HepG2 (cell line): Measurements from ENCODE around the gene KCNK6. TPM values are rescaled to one million over a fixed set of nuclear protein-coding genes. Genes with fewer than 3 reads are reported as not detected.

Experiments used
- ATAC-seq: fragments of 200-7000 bp; cut with Tn5 transposase; 3 replicates; pipeline ENCODE4 v1.9.1; 2020; ENCODE audit warnings: mild to moderate bottlenecking, moderate library complexity
- BruUV-seq: library from RNA; stranded (reverse); fragments of 400-500 nt; replicated peaks from 2 replicates; lab custom pipeline; 2021; lab: Mats Ljungman, UMichigan
- CTCF ChIA-PET: fragments of 300-600 bp; formaldehyde crosslinking; extraction: SDS; loops from one replicate; lab custom pipeline; 2021; ENCODE audit warnings: low total read pairs, inconsistent platforms, low intra/inter-chr PET ratio; lab: Yijun Ruan, JAX
- POLR2A ChIA-PET: fragments of 350-600 bp; sonication (Branson Sonifier 250); formaldehyde crosslinking; loops from one replicate; lab custom pipeline; 2020; ENCODE audit warnings: antibody characterized with exemption, inconsistent platforms; lab: Yijun Ruan, JAX
- DNase-seq: peaks from one replicate; pipeline ENCODE4 v3.0.0-alpha.2; 2015; ENCODE audit warnings: low spot score
- FAIRE-seq: peaks from 3 replicates; lab custom pipeline; 2011; peaks lifted over from hg19 to GRCh38; lab: Jason Lieb, UNC
- H2AFZ ChIP-seq: one replicate; pipeline ENCODE4 v1.6.1; 2011; ENCODE audit warnings: low read length, inconsistent platforms
- H3K27ac ChIP-seq: fragments of 300-600 bp; 3 replicates; pipeline ENCODE4 v1.8.0; 2011; ENCODE audit warnings: mixed run types, mild to moderate bottlenecking, mixed read lengths, low read length, inconsistent platforms; ENCODE audit not compliant: insufficient read depth; ENCODE audit errors: extremely low read length
- H3K27me3 ChIP-seq, 2 experiments: fragments of 200-600 bp in 1 of 2; 2 replicates in 1 of 2; 3 replicates in 1 of 2; pipeline versions ENCODE4 v1.6.0 to v1.8.0; 2011; ENCODE audit warnings: low read length in 2 of 2, mild to moderate bottlenecking in 2 of 2, moderate library complexity in 2 of 2, inconsistent platforms in 1 of 2; ENCODE audit not compliant: insufficient read depth in 2 of 2, control insufficient read depth in 1 of 2
- H3K36me3 ChIP-seq, 2 experiments: fragments of 200-600 bp in 1 of 2; replicated peaks in 1 of 2; 2 replicates in 1 of 2; 3 replicates in 1 of 2; pipeline versions ENCODE4 v1.5.1 to v1.8.0; 2011; ENCODE audit warnings: low read length in 2 of 2, inconsistent platforms in 1 of 2; ENCODE audit not compliant: insufficient read depth in 2 of 2, control insufficient read depth in 1 of 2
- H3K4me1 ChIP-seq: 2 replicates; pipeline ENCODE4 v1.5.1; 2012; ENCODE audit warnings: low read length, inconsistent platforms; ENCODE audit not compliant: insufficient read depth
- H3K4me2 ChIP-seq: 2 replicates; pipeline ENCODE4 v1.6.0; 2011; ENCODE audit warnings: low read depth, low read length, inconsistent platforms
- H3K4me3 ChIP-seq, 3 experiments: fragments of 200-600 bp in 1 of 3; sonication (generic), shearing (Covaris generic) in 1 of 3; replicated peaks in 1 of 3; 2 replicates each; pipeline ENCODE4 v1.5.1; 2011 to 2016; ENCODE audit warnings: low read length in 3 of 3, inconsistent platforms in 2 of 3, low read depth in 2 of 3, mild to moderate bottlenecking in 2 of 3, control low read depth in 1 of 3, mixed read lengths in 1 of 3; ENCODE audit not compliant: insufficient read depth in 1 of 3
- H3K79me2 ChIP-seq: one replicate; pipeline ENCODE4 v1.6.1; 2011; ENCODE audit warnings: low read length, inconsistent platforms; ENCODE audit not compliant: insufficient read depth
- H3K9ac ChIP-seq: 2 replicates; pipeline ENCODE4 v1.6.0; 2011; ENCODE audit warnings: mild to moderate bottlenecking, low read depth, low read length, inconsistent platforms; ENCODE audit not compliant: insufficient read depth
- H3K9me3 ChIP-seq: 2 replicates; pipeline ENCODE4 v1.5.1; 2012; ENCODE audit warnings: mild to moderate bottlenecking, low read length
- H4K20me1 ChIP-seq: 2 replicates; pipeline ENCODE4 v1.6.0; 2011; ENCODE audit warnings: inconsistent platforms, mild to moderate bottlenecking, low read length, moderate library complexity; ENCODE audit not compliant: insufficient read depth
- CCAR2 ChIP-seq: fragments of 200-400 bp; formaldehyde crosslinking; optimal IDR thresholded peaks from 2 replicates; pipeline ENCODE3; 2018; ENCODE audit warnings: low read depth, mild to moderate bottlenecking, low read length, moderate library complexity
- CHD2 ChIP-seq: IDR thresholded peaks from 2 replicates; pipeline ENCODE4 v1.6.1; 2011; ENCODE audit warnings: low read depth, low read length, improper control_type of control experiment
- CREM ChIP-seq, 2 experiments: sonication (generic) in 1 of 2; formaldehyde crosslinking in 1 of 2; IDR thresholded peaks; 2 replicates each; pipeline versions ENCODE4 v1.4.0 to v1.6.1; 2016 to 2020; ENCODE audit warnings: antibody characterized with exemption in 1 of 2, mild to moderate bottlenecking in 1 of 2, missing genetic modification reagents in 1 of 2
- MBNL3 ChIP-seq: fragments of 250-450 bp; sonication (Bioruptor Pico); conservative IDR thresholded peaks from 2 replicates; pipeline ENCODE4 v1.8.0; 2022; ENCODE audit warnings: mild to moderate bottlenecking, inconsistent platforms
- MZF1 ChIP-seq: sonication (generic); formaldehyde crosslinking; IDR thresholded peaks from 2 replicates; pipeline ENCODE4 v1.8.1; 2023; ENCODE audit warnings: mild to moderate bottlenecking, missing genetic modification reagents, borderline replicate concordance
- PHF21A ChIP-seq: sonication (generic); formaldehyde crosslinking; IDR thresholded peaks from 2 replicates; pipeline ENCODE4 v1.5.0; 2020; ENCODE audit warnings: mild to moderate bottlenecking, missing genetic modification reagents
- POLR2G ChIP-seq: fragments of 200-400 bp; formaldehyde crosslinking; IDR thresholded peaks from 2 replicates; pipeline ENCODE4 v1.6.1; 2018; ENCODE audit warnings: mild to moderate bottlenecking, low read depth, low read length, moderate library complexity
- RFXAP ChIP-seq: sonication (generic); formaldehyde crosslinking; IDR thresholded peaks from 2 replicates; pipeline ENCODE4 v1.4.0; 2020; ENCODE audit warnings: missing genetic modification reagents, borderline replicate concordance
- SMAD3 ChIP-seq: sonication (generic); formaldehyde crosslinking; IDR thresholded peaks from 2 replicates; pipeline ENCODE4 v1.4.0; 2020; ENCODE audit warnings: missing genetic modification reagents
- SP4 ChIP-seq: sonication (generic); formaldehyde crosslinking; IDR thresholded peaks from 2 replicates; pipeline ENCODE4 v1.8.1; 2023; ENCODE audit warnings: mild to moderate bottlenecking, missing genetic modification reagents
- THAP8 ChIP-seq: sonication (generic); formaldehyde crosslinking; IDR thresholded peaks from 2 replicates; pipeline ENCODE4 v1.5.1; 2020; ENCODE audit warnings: missing genetic modification reagents, mild to moderate bottlenecking, borderline replicate concordance
- ZBTB25 ChIP-seq: IDR thresholded peaks from 2 replicates; pipeline ENCODE4 v1.6.1; 2018; ENCODE audit warnings: missing genetic modification reagents
- ZNF274 ChIP-seq: sonication (generic); formaldehyde crosslinking; IDR thresholded peaks from 2 replicates; pipeline ENCODE4 v1.5.1; 2020; ENCODE audit warnings: mild to moderate bottlenecking, missing genetic modification reagents
- ZNF335 ChIP-seq: sonication (generic); formaldehyde crosslinking; IDR thresholded peaks from 2 replicates; pipeline ENCODE4 v1.4.0; 2020; ENCODE audit warnings: missing genetic modification reagents
- ZNF430 ChIP-seq: sonication (generic); formaldehyde crosslinking; IDR thresholded peaks from 2 replicates; pipeline ENCODE4 v1.9.0; 2021; ENCODE audit warnings: mild to moderate bottlenecking, missing genetic modification reagents
- ZNF563 ChIP-seq: sonication (generic); formaldehyde crosslinking; IDR thresholded peaks from 2 replicates; pipeline ENCODE4 v1.8.0; 2022; ENCODE audit warnings: mild to moderate bottlenecking, moderate library complexity, missing genetic modification reagents
- ZNF616 ChIP-seq: sonication (generic); formaldehyde crosslinking; IDR thresholded peaks from 2 replicates; pipeline ENCODE4 v1.5.0; 2020; ENCODE audit warnings: low read depth, mild to moderate bottlenecking, missing genetic modification reagents
- WGBS: methylation state at CpG from one replicate; pipeline ENCODE4 v1.1.6; 2017; ENCODE audit warnings: low lambda C conversion rate; 5-methylcytosine and 5-hydroxymethylcytosine counted together
- in situ Hi-C: cut with HindIII; loops from 2 replicates; pipeline ENCODE4 v1.10.0; 2017; ENCODE audit warnings: low pct_unique_long_range_greater_than_20kb; ENCODE audit not compliant: extremely low pct_ligation_motif_present
- intact Hi-C: fragments of 100-400 bp; cut with micrococcal nuclease; formaldehyde crosslinking; loops from one replicate; pipeline ENCODE4 v1.10.0; 2022; ENCODE audit not compliant: unreplicated experiment
- polyA plus RNA-seq, 8 experiments: library from polyadenylated mRNA; depleted of rRNA in 3 of 8; stranded (reverse) in 7 of 8; unstranded in 1 of 8; fragments of >200 nt; fragmentation: Illumina TruSeq in 4 of 8; extraction: Trizol in 4 of 8; gene quantifications; 2 replicates each; pipeline versions ENCODE4 v1.2.1 to v1.2.3, GENCODE V29; 2011 to 2016; ENCODE audit warnings: low read depth in 4 of 8, missing spikeins in 1 of 8, mixed read lengths in 1 of 8; ENCODE audit not compliant: insufficient read depth in 1 of 8
- total RNA-seq, 5 experiments: library from RNA; depleted of rRNA; stranded (reverse); fragments of >200 nt; fragmentation: Illumina TruSeq; extraction: Trizol; gene quantifications; 2 replicates each; pipeline ENCODE4 v1.2.3, GENCODE V29; 2016; ENCODE audit warnings: low read depth in 1 of 5

KCNK6 gene
- total and polyA plus RNA-seq, 2 of the 13 experiments (the other 11 are each of a cell fraction or from before 2014, with no cell fraction given), result 0.03 TPM; not detected in 1

DNA sequence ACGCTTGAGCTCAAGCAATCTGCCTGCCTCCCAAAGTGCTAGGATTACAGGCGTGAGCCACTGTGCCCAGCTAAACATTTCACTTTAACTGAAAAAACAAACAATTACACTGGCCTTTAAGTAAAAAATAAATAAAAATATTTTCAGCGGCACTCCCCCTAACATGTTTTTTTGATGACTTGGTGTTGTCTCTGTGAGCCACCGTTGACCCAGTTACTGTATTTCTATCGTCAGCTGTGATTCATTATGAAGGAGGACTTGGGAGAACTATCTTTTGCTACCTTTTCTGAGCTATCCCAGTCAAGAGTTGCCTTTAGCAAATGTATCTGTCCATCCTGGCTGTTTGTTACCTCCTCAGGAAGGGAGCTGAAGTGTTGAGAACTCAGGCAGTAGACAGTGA lies 34.1 kb upstream of the KCNK6 start:
- H3K9ac ChIP-seq, result no peak overlapping the region
- peaks cover 3 to 8% of the 10 kb centered on the region in 2 experiments; a peak in 4 of 5 replicates for H3K27me3 ChIP-seq
- DNase-seq, result no peak
- no peak overlapping the region for H3K4me3 ChIP-seq
- no peaks in the 10 kb centered on the region for H4K20me1 ChIP-seq
- H3K9me3 ChIP-seq, result no peaks in the 10 kb centered on the region
- 23% methylated on average over 5 of the region's 5 CpGs for WGBS
- no peaks in the 10 kb centered on the region for H3K79me2 ChIP-seq
- ChIA-PET CTCF (no interaction called here), POLR2A (no interaction called here)
- ATAC-seq, result no peak
- no peaks in the 10 kb centered on the region for H3K36me3 ChIP-seq
- H3K4me1 ChIP-seq, result no peaks in the 10 kb centered on the region
- TF ChIP-seq CCAR2, result no peak
- TF ChIP-seq MBNL3 (CRISPR knock-in tag), result no peak
- TF ChIP-seq ZNF274 (CRISPR knock-in tag), result no peak
- TF ChIP-seq CREM (IDR thresholded peaks at IDR 0.05), result no peak
- TF ChIP-seq CREM (CRISPR knock-in tag; IDR thresholded peaks at IDR 0.05), result no peak
- no peak for TF ChIP-seq POLR2G
- TF ChIP-seq ZNF335 (CRISPR knock-in tag), result no peak
- TF ChIP-seq SP4 (CRISPR knock-in tag), result no peak
- in situ Hi-C loops, result no loop called here
- H3K27ac ChIP-seq, result no peak overlapping the region
- no peak overlapping the region for H2AFZ ChIP-seq
- intact Hi-C loops, result no loop called here
- no peak overlapping the region for H3K4me2 ChIP-seq
- BruUV-seq, result no TSS peak
- no peak for FAIRE-seq

DNA sequence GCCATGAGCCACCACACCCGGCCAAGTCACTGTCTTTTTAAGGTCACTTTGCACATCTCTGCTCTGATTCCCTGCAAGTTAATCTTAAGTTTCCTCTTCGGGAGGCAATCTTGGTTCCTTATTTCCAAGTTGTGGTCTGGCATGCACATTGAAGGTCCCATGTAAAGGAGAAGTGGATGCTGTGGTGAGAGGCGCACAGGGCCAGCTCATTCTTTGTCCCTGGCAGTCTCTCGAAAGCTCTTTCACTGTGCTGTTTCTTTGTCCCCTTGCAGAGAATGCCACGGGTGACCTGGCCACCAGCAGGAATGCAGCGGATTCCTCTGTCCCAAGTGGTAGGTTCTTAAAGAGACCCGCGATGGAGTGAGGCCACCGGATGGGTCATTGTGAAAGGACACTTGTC lies 32.0 kb upstream of the KCNK6 start:
- H3K27ac ChIP-seq, result no peak overlapping the region
- intact Hi-C loops (no loop called here), in situ Hi-C loops (no loop called here)
- ATAC-seq (no peak), DNase-seq (no peak), FAIRE-seq (no peak)
- H2AFZ ChIP-seq, result no peak overlapping the region
- no peak overlapping the region for H3K4me2 ChIP-seq
- peaks cover 3 to 16% of the 10 kb centered on the region in 2 experiments; a peak in 4 of 5 replicates for H3K27me3 ChIP-seq
- no peaks in the 10 kb centered on the region for H3K79me2 ChIP-seq
- H3K9ac ChIP-seq, result no peak overlapping the region
- H3K4me1 ChIP-seq, result no peaks in the 10 kb centered on the region
- CTCF ChIA-PET, result no interaction called here
- no peaks in the 10 kb centered on the region for H3K36me3 ChIP-seq
- no peak overlapping the region for H3K4me3 ChIP-seq
- no peaks in the 10 kb centered on the region for H3K9me3 ChIP-seq
- 38% methylated on average over 9 of the region's 9 CpGs for WGBS
- TF ChIP-seq MZF1 (CRISPR knock-in tag) (no peak), ZBTB25 (CRISPR knock-in tag) (no peak), SMAD3 (no peak), PHF21A (CRISPR knock-in tag) (no peak), RFXAP (no peak), CHD2 (no peak), ZNF563 (CRISPR knock-in tag) (no peak), THAP8 (CRISPR knock-in tag) (no peak), ZNF616 (no peak), ZNF430 (CRISPR knock-in tag) (no peak)
- TF ChIP-seq, all 625 proteins: peak for 0
- no peaks in the 10 kb centered on the region for H4K20me1 ChIP-seq
- no TSS peak for BruUV-seq
- POLR2A ChIA-PET, result no interaction called here
